A204.1 (cell line): ENCODE measurements around the gene KCNH1.

Experiments used
- FAIRE-seq: peaks from 2 replicates; lab custom pipeline; 2012; peaks lifted over from hg19 to GRCh38; lab: Jason Lieb, UNC

The KCNH1 gene

GRCh38 chr1:210751911-210752310 is 382.0 kb downstream of the KCNH1 start:
- FAIRE-seq = no peak

DNA sequence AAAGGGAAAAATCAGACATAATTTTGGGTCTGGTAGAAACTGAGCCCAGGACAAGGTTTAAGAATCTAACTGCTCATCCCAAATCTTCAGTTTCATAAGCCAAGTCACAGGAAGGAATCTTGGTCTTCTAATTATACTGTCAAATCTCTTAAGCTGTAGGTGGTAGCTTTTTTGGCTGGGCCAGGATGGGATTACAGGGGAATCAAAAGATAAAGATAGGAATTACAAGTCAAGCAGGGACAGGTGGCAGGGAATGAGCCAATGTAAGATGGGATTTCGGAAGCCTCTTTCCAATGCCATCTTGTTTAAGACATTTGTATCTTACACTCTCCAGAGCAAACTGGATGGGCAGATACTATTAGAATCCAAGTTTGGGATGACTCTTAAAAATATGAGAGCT is 383.5 kb downstream of the KCNH1 start:
- FAIRE-seq = no peak

DNA sequence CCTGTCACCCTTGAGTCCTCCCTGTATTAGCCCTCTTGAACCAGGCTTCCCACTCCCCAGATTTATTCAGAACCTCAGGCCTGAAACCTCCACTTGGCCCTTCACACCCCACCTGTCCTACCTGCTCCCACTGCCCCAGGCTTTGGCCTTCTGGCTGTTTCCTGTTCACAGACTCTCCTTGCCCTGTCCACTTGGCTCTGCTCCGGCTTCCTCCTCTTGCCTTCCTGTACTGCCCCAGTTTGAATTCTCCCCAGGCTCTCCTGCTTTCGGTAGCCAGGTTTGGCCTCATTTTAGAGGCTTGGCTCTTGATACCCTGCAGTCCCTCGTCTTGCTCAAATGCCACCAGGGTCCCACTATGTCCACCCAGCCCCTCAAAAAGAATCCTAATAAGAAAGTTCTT is 385.2 kb downstream of the KCNH1 start:
- FAIRE-seq = no peak

DNA sequence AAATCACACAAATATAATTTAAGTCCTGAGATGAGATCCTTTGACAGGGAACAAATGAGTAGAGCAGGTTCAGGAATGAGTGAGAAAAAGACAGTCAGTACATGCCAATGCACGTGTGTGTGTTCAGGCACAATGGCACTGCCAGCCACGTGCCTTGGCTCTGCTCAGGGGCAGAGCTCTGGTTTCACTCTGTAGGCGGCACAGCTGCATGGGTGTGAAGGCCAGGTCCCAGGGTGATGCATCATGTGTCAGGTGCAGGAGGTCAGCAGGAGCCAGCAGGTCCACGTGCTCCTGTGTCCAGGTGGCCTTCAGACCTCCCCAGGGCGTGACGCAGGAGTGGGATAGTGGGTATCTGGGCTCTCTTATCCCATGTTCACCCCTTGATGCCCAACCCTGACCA is 386.1 kb downstream of the KCNH1 start:
- no peak for FAIRE-seq

- no peak for FAIRE-seq
Measured at GRCh38 chr1:210747112-210747511, 386.8 kb downstream of the KCNH1 start.

DNA sequence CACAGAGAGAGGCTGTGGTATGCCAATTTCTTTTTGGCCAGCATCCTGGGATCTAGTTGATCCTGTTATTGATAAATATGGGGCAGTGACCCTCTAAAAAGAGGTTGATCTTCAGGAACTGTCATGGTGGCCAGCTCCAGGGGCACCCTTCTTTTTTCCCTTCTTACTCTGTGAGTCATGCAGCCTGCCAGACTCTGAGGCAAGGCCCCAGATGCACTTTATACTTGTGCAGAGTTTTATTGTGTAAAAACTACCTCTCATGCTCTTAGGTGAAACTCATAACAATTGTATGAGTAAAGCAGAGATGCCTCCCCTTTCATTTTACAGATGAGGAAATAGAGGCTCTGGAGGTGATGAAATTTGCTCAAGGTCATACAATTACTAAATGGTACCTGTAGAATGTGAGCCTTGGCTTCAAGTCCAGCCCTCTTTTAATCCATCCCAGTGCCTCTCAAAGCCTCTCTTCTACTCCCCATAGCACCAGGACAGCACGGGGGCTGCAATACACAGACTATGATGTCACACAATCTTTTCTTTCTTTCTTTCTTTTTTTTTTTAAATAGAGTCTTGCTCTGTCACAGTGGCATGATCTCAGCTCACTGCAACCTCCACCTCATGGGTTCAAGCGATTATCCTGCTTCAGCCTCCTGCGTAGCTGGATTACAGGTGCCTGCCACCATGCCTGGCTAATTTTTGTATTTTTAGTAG is 387.8 kb downstream of the KCNH1 start:
- no peak for FAIRE-seq

DNA sequence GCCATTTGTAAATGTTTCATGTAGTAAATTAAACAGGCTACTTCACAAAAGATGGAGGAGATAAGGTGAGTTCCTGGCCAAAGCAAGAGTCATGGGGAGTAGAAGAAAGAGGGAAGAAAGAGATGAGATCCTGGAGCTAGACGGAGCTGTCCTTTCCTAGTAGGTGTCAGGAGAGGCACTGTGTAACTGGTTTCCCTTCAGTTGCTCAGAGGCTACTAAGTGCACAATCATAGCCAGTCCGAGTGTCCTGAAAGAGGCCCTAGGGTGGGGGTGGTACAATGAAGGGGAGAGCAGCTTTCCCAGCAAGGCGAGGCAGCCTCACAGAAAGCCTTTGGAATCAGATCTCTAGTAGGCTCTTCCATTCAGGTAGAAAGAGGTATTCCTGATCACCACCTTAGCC is 390.9 kb downstream of the KCNH1 start:
- no peak for FAIRE-seq

GRCh38 chr1:210741564-210741963 is 392.4 kb downstream of the KCNH1 start:
- no peak for FAIRE-seq

GRCh38 chr1:210739627-210740026 is 394.3 kb downstream of the KCNH1 start:
- no peak for FAIRE-seq

DNA sequence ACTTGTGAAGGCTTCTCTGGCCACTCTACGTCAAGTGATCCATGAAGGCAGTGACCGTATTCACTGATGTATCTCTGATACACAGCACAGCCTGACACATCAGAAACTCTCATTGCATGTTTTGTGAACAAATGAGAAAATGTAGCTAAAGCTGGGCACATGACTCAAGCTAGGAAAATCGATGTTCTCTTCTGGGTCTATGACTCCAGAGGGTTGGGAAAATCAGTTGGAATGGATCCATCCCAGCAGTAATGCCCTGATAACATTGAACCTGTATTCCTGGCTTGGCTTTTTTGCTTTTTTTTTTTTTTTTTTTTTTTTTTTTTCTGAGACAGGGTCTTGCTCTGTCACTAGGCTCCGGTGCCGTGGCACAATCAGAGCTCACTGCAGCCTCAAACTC is 395.7 kb downstream of the KCNH1 start:
- no peak for FAIRE-seq

- no peak for FAIRE-seq
Measured at GRCh38 chr1:210736713-210737112, 397.2 kb downstream of the KCNH1 start.

GRCh38 chr1:210731597-210731996 is 402.4 kb downstream of the KCNH1 start:
- no peak for FAIRE-seq

- no peak for FAIRE-seq
Measured at GRCh38 chr1:210731193-210731592, 402.8 kb downstream of the KCNH1 start.

DNA sequence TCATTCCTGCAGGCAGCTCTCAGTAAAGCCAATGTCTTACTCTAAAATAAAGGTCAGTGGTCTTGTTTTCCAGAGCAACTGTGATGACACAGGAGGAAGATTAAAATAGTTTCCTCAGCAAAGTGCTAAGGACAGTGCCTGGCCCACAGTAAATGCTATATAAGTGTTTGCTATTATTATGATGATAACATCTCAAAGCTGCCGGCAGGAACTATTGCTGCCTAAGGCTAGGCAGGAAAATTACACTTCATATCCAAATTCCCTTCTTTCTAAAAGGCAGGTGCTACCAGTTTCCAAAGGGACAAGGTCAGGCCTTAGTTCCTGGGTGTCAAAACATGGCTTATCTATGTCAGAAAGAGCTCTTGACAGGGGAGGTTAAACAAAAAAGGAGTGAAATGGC is 403.9 kb downstream of the KCNH1 start:
- FAIRE-seq = no peak

- no peak for FAIRE-seq
Measured at GRCh38 chr1:210728437-210729149, 405.4 kb downstream of the KCNH1 start.

- FAIRE-seq = no peak
Measured at GRCh38 chr1:210727709-210728108, 406.2 kb downstream of the KCNH1 start.

DNA sequence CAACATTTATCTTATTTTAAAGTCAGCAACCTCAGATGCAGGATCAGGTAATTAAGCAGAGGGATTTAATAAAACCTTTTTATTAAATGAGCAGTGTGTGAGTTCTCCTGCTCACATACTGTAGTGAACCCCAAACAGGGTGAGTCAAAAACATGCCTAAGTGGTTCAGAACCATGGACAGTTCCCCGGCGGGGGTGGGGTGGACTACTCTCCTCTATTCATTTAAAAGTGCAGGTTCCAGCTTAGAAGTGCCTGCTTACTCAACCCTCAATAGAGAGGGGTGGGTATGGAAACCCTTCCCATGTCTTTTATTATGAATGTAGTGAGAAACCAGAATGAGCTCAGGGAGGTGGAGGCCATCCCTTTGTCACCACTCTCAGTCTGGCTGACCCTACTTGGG is 407.3 kb downstream of the KCNH1 start:
- FAIRE-seq = no peak

DNA sequence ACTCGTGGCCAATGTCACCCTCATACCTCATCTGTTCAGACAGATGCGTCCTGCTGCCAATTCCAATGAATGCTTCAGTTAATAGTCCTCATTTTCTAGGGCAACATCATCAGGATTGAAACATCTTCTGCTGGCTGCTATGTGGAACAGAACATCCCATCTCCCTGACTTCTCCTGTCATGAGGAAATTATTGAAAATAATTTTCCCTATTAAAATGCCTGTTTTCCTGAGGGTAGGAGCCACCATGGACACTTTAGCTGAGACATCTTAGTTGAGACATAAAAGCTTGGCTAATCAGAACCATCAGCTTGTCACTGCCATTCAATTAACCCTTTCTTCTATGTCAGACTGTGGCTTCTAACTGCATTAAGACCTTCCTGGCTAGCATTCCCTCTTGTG is 409.2 kb downstream of the KCNH1 start:
- FAIRE-seq = no peak

GRCh38 chr1:210723646-210724045 is 410.3 kb downstream of the KCNH1 start:
- FAIRE-seq = no peak

- no peak for FAIRE-seq
Measured at GRCh38 chr1:210722410-210723081, 411.4 kb downstream of the KCNH1 start.

DNA sequence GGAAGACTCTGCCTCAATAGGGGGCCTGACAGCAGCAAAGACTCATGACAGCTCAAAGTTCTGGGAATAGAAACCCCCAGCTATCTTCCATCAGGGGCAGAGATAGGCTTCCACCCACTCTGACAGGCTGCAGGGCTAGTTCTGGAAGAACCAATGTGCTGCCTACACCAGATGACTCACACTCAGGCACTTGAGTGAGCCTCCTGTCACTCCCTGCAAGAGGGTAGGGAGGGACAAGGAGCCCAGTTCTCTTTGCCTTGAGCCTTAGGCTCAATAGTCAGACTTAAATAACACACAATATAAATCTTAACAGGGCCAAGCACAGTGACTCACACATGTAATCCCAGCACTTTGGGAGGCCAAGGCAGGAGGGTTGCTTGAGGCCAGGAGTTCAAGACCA is 418.9 kb downstream of the KCNH1 start:
- FAIRE-seq = no peak

- FAIRE-seq = no peak
Measured at GRCh38 chr1:210711825-210712612, 421.9 kb downstream of the KCNH1 start.

GRCh38 chr1:210709701-210710100 is 424.2 kb downstream of the KCNH1 start:
- FAIRE-seq = no peak
